WI38 (cell line): ENCODE data around the gene MTMR11.

ENCODE experiments used
- H3K4me3 ChIP-seq: 2 replicates; pipeline ENCODE4 v1.5.1; 2011; ENCODE audit warnings: low read depth, mild to moderate bottlenecking, control low read depth, low read length
- CTCF ChIP-seq: IDR thresholded peaks from 2 replicates; pipeline ENCODE4 v1.5.1; 2012; ENCODE audit warnings: low read depth, mild to moderate bottlenecking, control low read depth, low read length

MTMR11 gene

DNA sequence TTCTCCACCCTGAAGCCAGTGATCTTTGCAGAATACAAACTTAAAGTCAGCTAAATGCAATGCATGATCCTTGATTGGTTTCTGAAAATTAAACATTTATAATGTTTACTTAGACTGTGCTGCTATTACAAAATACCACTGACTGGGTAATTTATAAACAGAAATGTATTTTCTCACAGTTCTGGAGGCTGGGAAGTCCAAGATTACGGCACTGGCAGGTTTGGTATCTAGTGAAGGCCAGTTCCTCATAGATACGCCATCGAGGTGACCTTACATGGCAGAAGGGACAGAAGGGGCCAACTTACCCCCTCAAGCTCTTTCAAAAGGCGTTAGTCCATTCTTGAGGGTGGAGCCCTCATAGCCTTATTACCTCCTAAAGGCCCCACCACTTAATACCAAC, 40.1 kb downstream of the MTMR11 start:
- no peak overlapping the region for H3K4me3 ChIP-seq
- no peak for TF ChIP-seq CTCF

DNA sequence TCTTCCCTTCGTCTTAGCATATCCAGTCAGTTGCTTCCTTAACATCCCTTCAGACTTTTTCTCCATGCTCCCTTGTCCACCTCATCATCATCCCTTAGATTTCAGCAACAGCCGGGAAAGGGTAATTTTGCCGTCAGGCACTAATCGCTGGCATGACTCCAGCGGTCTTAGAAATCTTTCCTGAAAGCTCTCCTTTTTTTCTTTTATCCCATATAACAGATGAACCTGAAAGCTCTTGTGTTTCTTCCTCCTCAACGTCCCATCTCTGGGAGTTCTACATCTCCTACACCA, 47.7 kb downstream of the MTMR11 start:
- TF ChIP-seq CTCF: no peak
- H3K4me3 ChIP-seq: peak overlapping the region; percentile 61

DNA sequence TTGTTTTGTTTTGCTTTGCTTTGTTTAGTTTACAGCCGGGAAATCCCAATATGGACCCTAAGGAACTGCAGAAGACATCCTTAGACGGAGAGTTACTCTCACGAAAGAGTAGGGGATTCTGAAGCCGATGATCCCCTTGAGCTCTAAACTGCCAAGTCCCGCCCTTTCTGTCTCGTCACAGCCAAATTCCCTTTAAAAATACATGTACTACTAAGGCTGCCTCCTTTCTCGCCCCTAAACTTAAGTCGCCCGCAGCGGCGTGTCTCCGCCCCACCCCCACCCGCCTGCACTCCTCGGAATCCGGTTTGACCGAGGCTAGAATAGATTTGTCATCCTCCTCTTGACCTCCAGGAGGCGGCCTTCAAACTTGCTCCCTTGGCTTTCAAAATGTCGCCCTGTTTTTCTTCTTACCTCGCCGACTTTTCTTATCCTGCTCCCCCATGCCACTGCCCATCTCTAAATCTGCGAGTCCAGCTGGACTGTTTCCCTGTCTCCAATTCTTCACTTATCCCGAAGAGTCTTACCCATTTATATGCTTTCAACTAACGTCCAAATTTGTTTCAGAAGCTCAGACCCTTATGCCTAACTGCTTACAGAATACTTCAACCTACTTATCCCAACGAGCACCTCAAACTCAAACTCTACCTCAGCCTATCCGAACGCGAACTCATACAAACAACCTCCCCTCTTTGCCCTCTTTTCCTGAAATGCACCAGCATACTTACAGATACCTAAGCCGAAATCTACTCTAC, 48.3 kb downstream of the MTMR11 start:
- TF ChIP-seq CTCF: peak; percentile 52
- H3K4me3 ChIP-seq: peak overlapping the region; percentile 61

DNA sequence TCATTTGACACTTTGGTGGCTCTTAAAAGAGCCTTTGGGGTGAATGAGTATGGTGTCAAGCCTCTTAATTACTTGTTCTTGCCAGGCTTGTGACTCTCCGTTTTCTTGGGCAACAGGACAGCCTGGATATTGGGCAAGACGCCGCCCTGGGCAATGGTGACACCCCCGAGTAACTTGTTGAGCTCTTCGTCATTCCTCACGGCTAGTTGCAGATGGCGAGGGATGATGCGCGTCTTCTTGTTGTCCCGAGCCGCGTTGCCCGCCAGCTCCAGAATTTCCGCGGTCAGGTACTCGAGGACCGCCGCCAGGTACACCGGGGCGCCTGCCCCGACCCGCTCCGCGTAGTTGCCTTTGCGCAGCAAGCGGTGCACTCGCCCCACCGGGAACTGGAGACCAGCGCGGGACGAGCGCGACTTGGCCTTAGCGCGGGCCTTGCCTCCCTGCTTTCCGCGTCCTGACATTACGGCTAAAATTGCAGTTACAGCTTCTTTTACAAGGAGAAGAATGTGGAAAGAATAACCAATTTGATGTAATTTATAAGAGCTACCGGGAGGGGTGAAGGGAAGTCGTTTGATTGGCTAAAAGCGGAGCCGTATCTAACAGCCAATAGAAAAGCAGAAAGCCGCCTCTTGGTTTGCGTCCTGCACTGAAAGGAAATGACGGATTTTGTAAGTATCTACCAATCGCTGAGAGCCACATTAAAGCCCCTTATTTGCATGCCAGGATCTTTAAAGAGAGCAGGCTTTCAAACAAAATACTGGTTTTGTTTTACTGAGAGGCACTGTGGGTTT, 49.0 kb downstream of the MTMR11 start:
- no peak for TF ChIP-seq CTCF
- peak overlapping the region; percentile 61 for H3K4me3 ChIP-seq

- peak overlapping the region; percentile 61 for H3K4me3 ChIP-seq
Observed at GRCh38 chr1:149887196-149887455, 49.6 kb downstream of the MTMR11 start.

- no peak for TF ChIP-seq CTCF
- peak overlapping the region; percentile 71 for H3K4me3 ChIP-seq
Observed at GRCh38 chr1:149886396-149887195, 50.1 kb downstream of the MTMR11 start.

- H3K4me3 ChIP-seq: peak overlapping the region; percentile 71
Observed at GRCh38 chr1:149886121-149886395, 50.6 kb downstream of the MTMR11 start.

DNA sequence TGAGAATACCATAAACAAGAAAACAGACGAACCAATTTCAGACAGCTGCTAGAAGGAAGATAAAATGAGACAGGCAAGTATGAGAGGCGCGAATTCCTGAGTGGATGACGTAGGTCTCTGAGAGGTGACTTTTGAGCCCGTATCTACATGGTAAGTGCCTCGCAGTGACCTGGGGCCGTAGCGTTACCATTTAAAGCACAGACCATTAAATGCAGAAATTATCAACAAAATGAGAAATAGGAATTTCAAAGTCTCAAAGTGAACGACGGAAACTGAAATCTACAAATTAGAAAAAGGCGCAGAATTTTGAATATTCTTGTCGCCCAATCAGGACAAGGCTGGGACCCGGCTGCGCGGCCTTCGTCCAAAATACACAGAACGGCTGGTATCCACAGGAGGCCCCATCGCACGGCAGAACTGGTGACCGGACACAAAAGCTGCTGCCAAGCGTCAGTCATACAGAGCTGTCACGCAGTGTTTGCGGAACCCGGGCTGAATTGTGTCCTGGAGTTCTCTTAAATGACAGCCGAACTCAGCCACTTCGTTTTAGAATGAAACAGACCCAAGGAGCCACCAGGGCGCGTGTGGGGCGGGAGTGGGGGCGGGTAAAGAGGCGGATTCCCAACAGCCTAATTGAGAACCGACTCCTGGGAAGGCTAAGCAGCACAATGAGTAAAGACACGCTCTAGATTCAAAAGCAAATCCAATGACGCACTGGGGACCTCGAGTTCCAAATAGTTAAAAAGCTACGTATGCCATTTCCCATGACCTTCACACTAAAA, 51.1 kb downstream of the MTMR11 start:
- no peak for TF ChIP-seq CTCF
- H3K4me3 ChIP-seq: peak overlapping the region; percentile 71
